ENCODE data around the gene PCSK4.
A peak's percentile ranks its signal among the peaks of the same experiment; 100 is the strongest.
"Not testable (repeated sequence)": the region's sequence is repeated elsewhere in the genome, so short reads cannot be mapped to it uniquely, and the experiment has no call there.

Gene PCSK4

GRCh38 chr19:1503925-1504773 is 14.0 kb upstream of the PCSK4 start:
- DNase-seq = no peak
- TF ChIP-seq POLR2A (IDR thresholded peaks at IDR 0.05; ENCODE audit: low read length) (no peak), GATA1 (IDR thresholded peaks at IDR 0.05; ENCODE audit: low read depth, low read length) (no peak)

- TF ChIP-seq GATA1 (IDR thresholded peaks at IDR 0.05; ENCODE audit: low read depth, low read length) (no peak), POLR2A (IDR thresholded peaks at IDR 0.05; ENCODE audit: low read length) (no peak)
- DNase-seq = peak; percentile 73 to 81
These were observed 13.2 kb upstream of the PCSK4 start for GRCh38 chr19:1503089-1503924.

DNA sequence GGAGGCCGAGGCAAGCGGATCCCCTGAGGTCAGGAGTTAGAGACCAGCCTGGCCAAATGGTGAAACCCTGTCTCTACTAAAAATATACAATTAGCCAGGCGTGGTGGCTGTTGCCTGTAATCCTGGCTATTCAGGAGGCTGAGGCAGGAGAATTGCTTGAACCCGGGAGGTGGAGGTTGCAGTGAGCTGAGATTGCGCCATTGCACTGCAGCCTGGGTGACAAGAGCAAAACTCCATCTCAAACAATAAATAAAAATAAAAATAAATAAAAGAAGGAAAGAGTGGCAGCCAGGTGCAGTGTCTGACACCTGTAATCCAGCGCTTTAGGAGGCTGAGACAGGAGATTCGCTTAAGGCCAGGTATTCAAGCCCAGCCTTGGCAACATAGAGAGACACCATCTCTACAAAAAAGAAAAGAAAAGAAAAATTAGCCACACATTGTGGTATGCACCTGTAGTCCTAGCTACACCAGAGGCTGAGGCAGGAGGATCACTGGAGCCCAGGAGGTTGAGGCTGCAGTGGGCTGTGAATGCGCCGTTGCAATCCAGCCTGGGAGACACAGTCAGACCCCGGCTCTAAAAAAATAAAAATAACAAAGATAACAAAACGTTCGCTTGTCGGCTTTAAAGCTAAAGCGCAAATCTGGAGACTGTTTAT is 12.4 kb upstream of the PCSK4 start:
- TF ChIP-seq GATA1 (IDR thresholded peaks at IDR 0.05; ENCODE audit: low read depth, low read length) = no peak
- no peak for TF ChIP-seq POLR2A (IDR thresholded peaks at IDR 0.05; ENCODE audit: low read length)
- no peak for DNase-seq

DNA sequence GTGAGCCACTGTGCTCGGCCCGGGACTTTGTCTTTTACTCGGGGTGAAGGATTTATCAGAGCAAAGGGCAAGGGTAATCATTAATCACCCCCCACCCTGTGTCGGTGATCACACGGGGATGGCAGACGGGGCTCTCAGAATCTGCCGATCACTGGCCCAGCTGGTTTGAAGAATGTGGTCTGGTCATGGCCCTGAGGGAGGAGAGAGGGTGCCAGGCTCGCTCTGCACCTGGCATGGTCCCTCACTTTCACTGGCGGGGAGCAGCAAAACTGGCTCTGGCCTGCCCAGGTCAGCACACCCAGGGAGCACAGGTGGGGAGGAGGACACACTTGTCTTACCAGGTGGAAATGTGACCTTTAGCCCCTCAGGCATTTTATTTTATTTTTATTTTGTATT is 11.0 kb upstream of the PCSK4 start:
- DNase-seq = no peak
- TF ChIP-seq GATA1 (IDR thresholded peaks at IDR 0.05; ENCODE audit: low read depth, low read length) (no peak), POLR2A (IDR thresholded peaks at IDR 0.05; ENCODE audit: low read length) (no peak)

- not testable (repeated sequence) for DNase-seq
These were observed 9.1 kb upstream of the PCSK4 start for GRCh38 chr19:1499231-1499630.

- TF ChIP-seq POLR2A (IDR thresholded peaks at IDR 0.05; ENCODE audit: low read length) = no peak
- TF ChIP-seq GATA1 (IDR thresholded peaks at IDR 0.05; ENCODE audit: low read depth, low read length) = no peak
- DNase-seq = no peak
These were observed 7.6 kb upstream of the PCSK4 start for GRCh38 chr19:1497578-1498235.

- no peak for DNase-seq
These were observed 6.8 kb upstream of the PCSK4 start for GRCh38 chr19:1496714-1497577.

DNA sequence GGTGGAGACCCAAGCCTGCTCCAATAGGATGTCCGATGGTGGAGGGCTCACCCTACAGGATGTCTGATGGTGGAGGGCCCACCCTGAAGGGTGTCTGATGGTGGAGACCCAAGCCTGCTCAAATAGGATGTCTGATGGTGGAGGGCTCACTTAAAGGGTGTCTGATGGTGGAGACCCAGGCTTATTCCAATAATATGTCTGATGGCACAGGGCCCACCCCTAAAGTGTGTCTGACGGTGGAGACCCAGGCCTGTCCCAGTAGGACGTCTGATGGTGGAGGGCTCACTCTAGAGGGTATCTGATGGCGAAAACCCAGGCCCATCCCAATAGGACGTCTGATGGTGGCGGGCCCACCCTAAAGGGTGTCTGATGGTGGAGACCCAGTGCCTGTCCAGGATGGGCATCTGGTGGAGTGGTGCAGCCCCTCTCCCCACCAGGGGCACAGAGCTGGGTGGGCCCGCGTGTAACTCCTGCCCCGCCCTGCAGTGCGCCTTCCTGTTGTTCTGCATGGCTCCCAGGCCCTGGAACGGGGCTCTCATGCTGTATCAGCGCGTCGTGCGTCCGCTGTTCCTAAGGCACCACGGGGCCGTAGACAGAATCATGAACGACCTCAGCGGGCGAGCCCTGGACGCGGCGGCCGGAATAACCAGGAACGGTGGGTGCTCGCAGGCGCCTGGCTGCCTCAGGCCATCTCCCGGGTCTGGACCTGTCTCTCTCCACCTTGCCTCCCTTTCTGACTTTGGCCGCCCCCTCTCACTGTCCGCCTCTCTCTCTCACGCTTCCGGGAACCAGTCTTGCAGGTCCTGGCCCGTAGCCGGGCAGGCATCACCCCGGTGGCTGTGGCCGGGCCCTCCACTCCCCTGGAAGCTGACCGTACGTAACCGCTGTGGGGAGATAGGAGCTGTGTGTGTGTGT is 5.9 kb upstream of the PCSK4 start:
- no peak for DNase-seq
- TF ChIP-seq GATA1 (IDR thresholded peaks at IDR 0.05; ENCODE audit: low read depth, low read length) (no peak), POLR2A (IDR thresholded peaks at IDR 0.05; ENCODE audit: low read length) (no peak)

More at GRCh38 chr19:1496714-1497577, 6.8 kb upstream of the PCSK4 start:
- TF ChIP-seq POLR2A (IDR thresholded peaks at IDR 0.05; ENCODE audit: low read length) (no peak), GATA1 (IDR thresholded peaks at IDR 0.05; ENCODE audit: low read depth, low read length) (no peak)

- no peak for DNase-seq
- TF ChIP-seq POLR2A (IDR thresholded peaks at IDR 0.05; ENCODE audit: low read length) (no peak), GATA1 (IDR thresholded peaks at IDR 0.05; ENCODE audit: low read depth, low read length) (no peak)
These were observed 5.1 kb upstream of the PCSK4 start for GRCh38 chr19:1495051-1495798.

- no peak for TF ChIP-seq POLR2A (IDR thresholded peaks at IDR 0.05; ENCODE audit: low read length)
- TF ChIP-seq GATA1 (IDR thresholded peaks at IDR 0.05; ENCODE audit: low read depth, low read length) = no peak
- no peak for DNase-seq
These were observed 4.1 kb upstream of the PCSK4 start for GRCh38 chr19:1494115-1494815.

Measured in erythroblast (primary cell).